ENCODE data around the gene SLC38A1.
"Not testable (repeated sequence)": the region's sequence is repeated elsewhere in the genome, so short reads cannot be mapped to it uniquely, and the experiment has no call there.

SLC38A1 gene

GRCh38 chr12:46256942-46257341, 11.9 kb downstream of the SLC38A1 start:
- DNase-seq (ENCODE audit: insufficient read length, low spot score), result no peak
- TF ChIP-seq TAF1 (IDR thresholded peaks at IDR 0.05; ENCODE audit: low read depth, low read length) (no peak), POLR2A (IDR thresholded peaks at IDR 0.05; ENCODE audit: low read depth, low read length) (0 out of 2 replicates have a peak, but pooled peaks have one; percentile 3)
- FAIRE-seq, result no peak

GRCh38 chr12:46253544-46254162, 15.2 kb downstream of the SLC38A1 start:
- no peak for TF ChIP-seq POU2F2 (IDR thresholded peaks at IDR 0.05; ENCODE audit: low read depth, low read length)
- no peak for TF ChIP-seq TAF1 (IDR thresholded peaks at IDR 0.05; ENCODE audit: low read depth, low read length)
- no peak for TF ChIP-seq POLR2AphosphoS5 (IDR thresholded peaks at IDR 0.05; ENCODE audit: low read depth, low read length)
- TF ChIP-seq POLR2A (IDR thresholded peaks at IDR 0.05; ENCODE audit: low read depth, low read length), result no peak
- TF ChIP-seq PAX5 (IDR thresholded peaks at IDR 0.05; ENCODE audit: insufficient read depth, low read length, severe bottlenecking), result no peak
- TF ChIP-seq SPI1 (IDR thresholded peaks at IDR 0.05; ENCODE audit: low read depth, low read length), result no peak
- no peak for DNase-seq (ENCODE audit: insufficient read length, low spot score)
- no peak for FAIRE-seq

- not testable (repeated sequence) for FAIRE-seq
Observed at GRCh38 chr12:46251994-46252393, 16.8 kb downstream of the SLC38A1 start.

GRCh38 chr12:46249960-46250359, 18.9 kb downstream of the SLC38A1 start:
- not testable (repeated sequence) for FAIRE-seq; DNase-seq (ENCODE audit: insufficient read length, low spot score)

More at GRCh38 chr12:46251994-46252393, 16.8 kb downstream of the SLC38A1 start:
- not testable (repeated sequence) for DNase-seq (ENCODE audit: insufficient read length, low spot score)

- FAIRE-seq, result no peak
- DNase-seq (ENCODE audit: insufficient read length, low spot score), result no peak
- TF ChIP-seq TAF1 (IDR thresholded peaks at IDR 0.05; ENCODE audit: low read depth, low read length) (no peak), POLR2AphosphoS5 (IDR thresholded peaks at IDR 0.05; ENCODE audit: low read depth, low read length) (no peak), POLR2A (IDR thresholded peaks at IDR 0.05; ENCODE audit: low read depth, low read length) (no peak), SPI1 (IDR thresholded peaks at IDR 0.05; ENCODE audit: low read depth, low read length) (no peak), POU2F2 (IDR thresholded peaks at IDR 0.05; ENCODE audit: low read depth, low read length) (no peak), PAX5 (IDR thresholded peaks at IDR 0.05; ENCODE audit: insufficient read depth, low read length, severe bottlenecking) (no peak)
Observed at GRCh38 chr12:46246021-46246700, 22.7 kb downstream of the SLC38A1 start.

GRCh38 chr12:46244997-46245396, 23.8 kb downstream of the SLC38A1 start:
- no peak for DNase-seq (ENCODE audit: insufficient read length, low spot score)
- no peak for FAIRE-seq
- TF ChIP-seq POLR2A (IDR thresholded peaks at IDR 0.05; ENCODE audit: low read depth, low read length) (no peak), POU2F2 (IDR thresholded peaks at IDR 0.05; ENCODE audit: low read depth, low read length) (no peak)

- FAIRE-seq (no peak), DNase-seq (ENCODE audit: insufficient read length, low spot score) (no peak)
Observed at GRCh38 chr12:46244273-46244915, 24.4 kb downstream of the SLC38A1 start.

GRCh38 chr12:46242569-46242968, 26.3 kb downstream of the SLC38A1 start:
- FAIRE-seq (no peak), DNase-seq (ENCODE audit: insufficient read length, low spot score) (no peak)
- TF ChIP-seq SPI1 (IDR thresholded peaks at IDR 0.05; ENCODE audit: low read depth, low read length), result no peak
- no peak for TF ChIP-seq POU2F2 (IDR thresholded peaks at IDR 0.05; ENCODE audit: low read depth, low read length)
- no peak for TF ChIP-seq POLR2AphosphoS5 (IDR thresholded peaks at IDR 0.05; ENCODE audit: low read depth, low read length)
- no peak for TF ChIP-seq POLR2A (IDR thresholded peaks at IDR 0.05; ENCODE audit: low read depth, low read length)
- TF ChIP-seq TAF1 (IDR thresholded peaks at IDR 0.05; ENCODE audit: low read depth, low read length), result no peak
- no peak for TF ChIP-seq PAX5 (IDR thresholded peaks at IDR 0.05; ENCODE audit: insufficient read depth, low read length, severe bottlenecking)

More at GRCh38 chr12:46244273-46244915, 24.4 kb downstream of the SLC38A1 start:
- TF ChIP-seq POLR2A (IDR thresholded peaks at IDR 0.05; ENCODE audit: low read depth, low read length), result no peak
- TF ChIP-seq TAF1 (IDR thresholded peaks at IDR 0.05; ENCODE audit: low read depth, low read length), result no peak
- TF ChIP-seq POLR2AphosphoS5 (IDR thresholded peaks at IDR 0.05; ENCODE audit: low read depth, low read length), result peak; percentile 33; the same call in 1 of the 2 replicates
- no peak for TF ChIP-seq POU2F2 (IDR thresholded peaks at IDR 0.05; ENCODE audit: low read depth, low read length)
- no peak for TF ChIP-seq SPI1 (IDR thresholded peaks at IDR 0.05; ENCODE audit: low read depth, low read length)
- TF ChIP-seq PAX5 (IDR thresholded peaks at IDR 0.05; ENCODE audit: insufficient read depth, low read length, severe bottlenecking), result no peak

- DNase-seq (ENCODE audit: insufficient read length, low spot score), result no peak
- TF ChIP-seq POU2F2 (IDR thresholded peaks at IDR 0.05; ENCODE audit: low read depth, low read length) (no peak), SPI1 (IDR thresholded peaks at IDR 0.05; ENCODE audit: low read depth, low read length) (no peak), POLR2A (IDR thresholded peaks at IDR 0.05; ENCODE audit: low read depth, low read length) (no peak), PAX5 (IDR thresholded peaks at IDR 0.05; ENCODE audit: insufficient read depth, low read length, severe bottlenecking) (no peak), TAF1 (IDR thresholded peaks at IDR 0.05; ENCODE audit: low read depth, low read length) (no peak), POLR2AphosphoS5 (IDR thresholded peaks at IDR 0.05; ENCODE audit: low read depth, low read length) (no peak)
- no peak for FAIRE-seq
Observed at GRCh38 chr12:46240436-46240835, 28.4 kb downstream of the SLC38A1 start.

- DNase-seq (ENCODE audit: insufficient read length, low spot score) (no peak), FAIRE-seq (no peak)
- TF ChIP-seq PAX5 (IDR thresholded peaks at IDR 0.05; ENCODE audit: insufficient read depth, low read length, severe bottlenecking) (no peak), SPI1 (IDR thresholded peaks at IDR 0.05; ENCODE audit: low read depth, low read length) (no peak), POLR2AphosphoS5 (IDR thresholded peaks at IDR 0.05; ENCODE audit: low read depth, low read length) (no peak), POLR2A (IDR thresholded peaks at IDR 0.05; ENCODE audit: low read depth, low read length) (no peak), TAF1 (IDR thresholded peaks at IDR 0.05; ENCODE audit: low read depth, low read length) (no peak), POU2F2 (IDR thresholded peaks at IDR 0.05; ENCODE audit: low read depth, low read length) (no peak)
Observed at GRCh38 chr12:46238821-46239220, 30.0 kb downstream of the SLC38A1 start.
